GM21786 (cell line): ENCODE measurements around the gene GPR12.

Experiments
- ATAC-seq: cut with Tn5 transposase; IDR thresholded peaks from one replicate; pipeline ENCODE4 v1.9.1; 2021; ENCODE audit not compliant: unreplicated experiment

The GPR12 gene

DNA sequence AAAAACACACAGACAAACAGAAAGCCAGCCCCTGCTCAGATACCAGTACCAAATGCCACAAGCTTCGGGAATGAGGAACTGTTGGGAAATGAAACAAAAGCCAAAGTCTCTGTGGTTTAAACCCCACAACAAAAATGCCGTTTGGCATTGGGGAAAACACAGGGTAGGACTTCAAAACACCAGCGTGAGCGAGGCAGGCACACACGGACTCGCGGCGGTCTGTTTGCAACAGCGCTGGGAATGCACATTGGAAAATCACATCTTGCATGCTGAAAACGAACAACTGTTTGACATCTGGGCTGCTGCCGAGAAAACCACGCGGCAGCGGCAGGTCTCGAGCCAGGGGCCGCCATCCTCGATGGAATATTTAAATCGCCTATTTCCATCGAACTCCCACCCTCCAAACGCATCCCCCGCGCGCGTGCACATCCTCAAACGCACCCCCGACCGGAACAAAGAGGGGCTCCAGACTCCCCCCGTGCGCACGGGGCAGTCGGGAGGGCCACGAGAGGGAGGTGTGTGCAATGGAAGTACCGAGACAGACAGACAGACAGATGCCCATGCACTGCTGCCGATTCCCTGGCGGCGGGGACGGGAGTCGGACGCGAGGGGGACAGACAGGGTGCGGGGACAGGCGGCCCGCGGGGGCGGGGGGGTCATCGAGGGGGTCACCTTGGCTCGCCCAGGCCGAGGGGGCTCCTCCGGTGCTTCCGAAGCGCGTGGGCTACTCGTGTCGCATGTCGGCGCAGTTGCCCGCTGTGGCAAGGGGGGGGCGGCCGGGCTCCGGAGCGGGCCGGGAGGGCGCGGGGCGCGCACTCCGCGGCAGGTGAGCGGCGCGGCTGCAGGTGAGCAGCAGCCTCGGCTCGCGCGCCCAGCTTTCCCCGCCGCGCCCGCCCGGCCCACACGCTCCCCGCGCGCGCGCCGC, at the start of gene GPR12:
Gene GPR12 (minus strand): TSS at position 880 of the 925 bp plus-strand sequence. CDS start 959 bp downstream, outside the sequence.
- ATAC-seq, result no peak

DNA sequence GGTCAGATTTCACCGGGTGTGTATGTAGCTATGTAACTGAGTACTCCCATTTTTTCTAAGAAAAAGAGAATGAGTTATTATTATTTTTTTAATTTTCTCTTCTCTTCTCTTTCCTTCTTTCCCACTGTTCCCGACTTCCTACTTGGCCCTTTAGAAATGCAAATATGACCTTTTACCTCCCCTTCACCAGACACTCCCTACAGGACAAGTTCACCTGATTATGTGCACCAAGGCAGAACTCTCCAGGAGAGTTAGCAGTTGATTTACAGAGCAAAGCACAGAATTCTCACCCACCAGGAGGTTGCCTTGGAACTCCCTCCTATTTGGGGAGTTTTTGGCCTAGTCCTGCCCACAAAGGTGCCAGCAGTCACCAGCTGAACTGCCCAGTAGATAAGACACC, 49.5 kb upstream of the GPR12 start:
- ATAC-seq, result no peak

- ATAC-seq, result no peak
Measured at GRCh38 chr13:26806891-26807290, 46.3 kb upstream of the GPR12 start.

DNA sequence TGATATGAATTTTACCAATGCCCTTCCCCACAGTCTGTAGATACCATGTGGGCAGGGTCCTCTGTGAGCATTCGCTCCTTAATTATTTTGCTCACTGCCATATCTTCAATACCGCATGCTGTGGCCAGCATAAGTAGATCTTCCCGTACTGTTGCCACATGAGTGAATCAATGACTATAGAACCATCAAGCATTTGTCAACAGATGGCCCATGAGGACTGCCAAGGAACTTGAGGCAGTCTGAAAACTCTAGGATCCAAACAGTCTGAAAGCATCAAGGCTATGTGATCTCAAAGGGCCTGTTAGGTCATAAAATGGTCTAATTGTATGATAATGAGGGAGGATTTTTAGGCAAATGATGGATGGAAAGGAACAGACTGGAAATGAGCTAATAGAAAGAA, 27.4 kb upstream of the GPR12 start:
- no peak for ATAC-seq

- no peak for ATAC-seq
Measured at GRCh38 chr13:26786651-26787295, 26.2 kb upstream of the GPR12 start.

GRCh38 chr13:26785838-26786630, 25.4 kb upstream of the GPR12 start:
- ATAC-seq, result no peak

- ATAC-seq, result peak; percentile 45
Measured at GRCh38 chr13:26784704-26785639, 24.4 kb upstream of the GPR12 start.

DNA sequence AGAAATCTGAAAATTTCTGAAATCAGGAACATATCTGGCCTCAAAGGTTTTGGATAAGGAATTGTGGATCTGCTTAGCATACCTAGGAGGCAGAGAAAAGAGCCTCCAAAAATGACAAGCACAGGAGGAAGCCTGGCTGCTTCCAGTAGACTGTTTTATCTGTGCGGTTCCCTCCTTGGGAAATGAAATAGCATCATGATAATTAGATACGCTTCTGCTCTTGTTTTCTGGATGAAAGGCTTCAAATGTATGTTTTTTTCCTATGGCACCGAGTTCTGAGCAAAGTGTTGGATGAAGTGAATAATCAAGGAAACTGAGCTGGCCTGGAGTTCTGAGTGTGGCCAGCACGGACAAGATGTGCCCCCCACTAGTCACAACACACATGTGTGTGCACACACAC, 19.8 kb upstream of the GPR12 start:
- ATAC-seq, result no peak

GRCh38 chr13:26779321-26779720, 18.7 kb upstream of the GPR12 start:
- ATAC-seq, result no peak

DNA sequence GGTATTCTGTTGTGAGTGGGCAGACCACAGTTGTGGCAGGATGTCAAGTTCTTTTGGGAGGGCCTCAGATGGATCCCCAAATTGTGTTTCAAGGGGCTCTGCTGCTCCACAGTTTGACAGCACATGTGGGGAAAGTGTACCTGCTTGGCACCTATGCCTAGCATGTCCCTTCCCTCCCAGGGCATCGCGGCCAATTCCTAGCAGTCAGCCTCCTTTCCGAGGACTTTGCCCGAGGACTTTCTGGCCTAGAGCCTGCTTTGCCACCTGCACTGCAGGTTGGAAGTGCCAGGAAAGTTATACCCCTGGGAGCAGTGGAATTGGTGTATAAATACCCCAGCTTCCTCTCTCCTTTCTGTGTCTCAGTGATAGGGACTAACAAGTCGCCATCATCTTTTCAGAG, 11.9 kb upstream of the GPR12 start:
- ATAC-seq, result no peak

GRCh38 chr13:26771796-26772195, 11.2 kb upstream of the GPR12 start:
- no peak for ATAC-seq

DNA sequence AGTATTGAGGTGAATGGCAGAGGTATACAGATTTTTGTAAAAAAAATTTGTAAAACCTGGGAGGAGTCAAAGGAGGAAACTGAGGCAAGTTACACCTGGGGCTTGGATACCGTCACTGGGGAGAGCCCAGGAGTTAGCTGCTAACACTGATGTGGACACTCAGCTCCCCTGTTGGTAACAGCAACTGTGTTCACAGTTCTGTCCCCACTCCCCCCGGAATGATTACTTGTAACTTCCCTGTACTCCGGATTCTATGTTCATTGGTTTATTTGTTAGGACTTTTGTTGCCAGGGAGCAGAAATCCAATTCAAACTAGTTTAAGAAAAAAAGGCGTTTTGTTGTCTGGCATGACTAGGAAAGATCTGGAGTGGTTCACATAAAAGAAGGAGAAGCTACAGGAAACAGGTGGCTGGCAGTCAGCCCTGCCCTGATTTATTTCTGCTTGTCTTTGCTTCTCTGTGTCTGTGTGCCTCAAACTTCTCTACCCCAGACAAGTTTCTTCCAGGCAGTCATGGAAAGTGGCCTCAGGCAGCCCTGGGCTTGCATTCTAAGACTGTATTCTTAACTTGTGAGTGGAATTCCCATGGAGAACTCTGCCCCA, 2.3 kb upstream of the GPR12 start:
- no peak for ATAC-seq

- ATAC-seq, result no peak
Measured at GRCh38 chr13:26760832-26761582, 421 bp upstream of the GPR12 start.

DNA sequence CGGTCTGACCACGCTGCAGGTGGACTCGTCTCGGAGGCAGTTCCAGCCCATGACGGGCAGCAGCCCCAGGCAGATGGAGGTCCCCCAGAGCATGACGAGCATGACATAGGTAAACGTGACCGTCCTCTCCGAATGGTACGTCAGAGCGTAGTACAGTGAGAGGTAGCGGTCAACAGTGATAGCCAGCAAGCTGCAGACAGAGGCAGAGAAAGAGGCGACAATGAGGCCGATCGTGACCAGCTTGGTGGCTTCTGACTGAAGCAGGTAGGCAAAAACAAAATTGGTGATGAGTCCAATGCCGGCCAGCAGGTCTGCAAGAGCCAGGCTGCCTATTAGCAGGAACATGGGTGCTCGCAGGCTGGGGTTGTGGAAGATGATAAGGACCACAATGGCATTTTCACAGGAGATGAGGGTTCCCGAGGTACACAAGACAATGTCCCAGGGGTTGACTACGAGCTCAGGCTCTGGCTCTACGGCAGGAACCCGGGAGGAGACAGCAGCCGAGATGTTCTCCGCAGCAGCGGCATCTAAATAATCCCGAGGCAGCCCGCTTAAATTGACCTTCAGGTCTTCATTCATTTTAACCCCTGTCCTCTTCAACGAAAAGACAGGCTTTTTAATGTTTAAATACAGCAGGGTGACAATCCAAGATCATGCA, 1.2 kb downstream of the GPR12 start:
- ATAC-seq, result no peak

DNA sequence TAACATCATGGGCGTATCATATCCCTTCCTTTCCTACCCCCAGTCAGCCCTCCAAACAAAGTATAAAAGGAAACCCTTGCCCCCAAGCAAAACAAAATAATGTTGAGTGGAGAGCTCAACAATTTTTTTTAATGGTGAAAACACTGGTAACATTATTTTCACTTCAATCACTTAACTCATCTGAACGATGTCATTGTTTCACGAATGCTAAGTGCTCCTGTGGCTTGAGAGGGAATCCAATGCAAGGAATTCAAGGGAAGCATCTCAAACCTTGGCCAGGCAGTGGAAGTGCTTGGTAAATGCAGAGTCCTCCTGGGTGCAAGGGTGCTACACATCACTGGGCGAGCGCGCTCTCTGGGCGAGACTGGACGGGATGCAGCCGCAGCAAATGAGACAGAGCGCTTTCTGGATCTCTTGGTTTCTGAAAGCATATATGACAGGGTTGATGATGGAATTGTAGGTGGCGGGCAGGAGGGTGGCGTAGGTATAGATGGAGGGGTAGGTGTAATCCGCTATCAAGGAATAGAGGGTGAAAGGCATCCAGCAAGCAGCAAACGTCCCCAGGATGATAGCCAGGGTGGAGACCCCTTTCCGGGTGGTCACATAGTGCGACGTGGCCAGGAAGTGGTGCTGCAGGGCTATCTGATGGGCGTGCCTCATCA, 2.0 kb downstream of the GPR12 start:
- ATAC-seq, result no peak

- no peak for ATAC-seq
Measured at GRCh38 chr13:26756961-26757360, 3.6 kb downstream of the GPR12 start.

DNA sequence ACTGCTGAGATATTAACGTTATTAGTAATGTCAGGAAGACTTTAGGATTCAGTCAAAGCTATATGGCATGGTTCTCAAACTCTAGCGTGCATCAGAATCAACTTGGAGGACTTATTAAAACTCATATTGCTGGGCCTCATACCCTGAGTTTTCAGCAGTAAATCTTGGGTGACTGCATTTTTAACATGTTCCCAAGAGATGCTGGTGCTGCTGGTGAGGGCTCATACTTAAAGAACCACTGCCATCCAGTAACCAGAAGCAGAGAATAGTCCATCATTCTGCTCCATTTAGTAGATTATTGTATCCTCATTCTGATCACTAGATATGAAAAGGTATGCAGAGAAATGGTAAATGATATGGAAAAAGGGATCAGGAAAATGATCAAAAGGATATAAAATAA, 7.9 kb downstream of the GPR12 start:
- no peak for ATAC-seq

GRCh38 chr13:26749905-26750304, 10.7 kb downstream of the GPR12 start:
- no peak for ATAC-seq
